Type B pancreatic cell (in vitro differentiated cells): ENCODE data around the gene GRID2. TPM values are rescaled to one million over a fixed set of nuclear protein-coding genes. Genes with fewer than 3 reads are reported as not detected.

ENCODE experiments used
- DNase-seq: peaks from one replicate; pipeline ENCODE4 v3.0.0; 2021; ENCODE audit warnings: mixed read lengths; ENCODE audit not compliant: unreplicated experiment; ENCODE audit errors: extremely low spot score
- H3K27ac Mint-ChIP-seq: 2 replicates; pipeline ENCODE4 v1.8.0; 2021; ENCODE audit warnings: mild to moderate bottlenecking, mixed read lengths
- H3K27me3 Mint-ChIP-seq: 2 replicates; pipeline ENCODE4 v1.8.0; 2021; ENCODE audit warnings: mixed read lengths
- H3K36me3 Mint-ChIP-seq: 2 replicates; pipeline ENCODE4 v1.8.0; 2021; ENCODE audit warnings: mixed read lengths
- H3K4me1 Mint-ChIP-seq: one replicate; pipeline ENCODE4 v1.8.0; 2021; ENCODE audit warnings: mixed read lengths; ENCODE audit not compliant: unreplicated experiment
- H3K4me3 Mint-ChIP-seq: 2 replicates; pipeline ENCODE4 v1.8.0; 2021; ENCODE audit warnings: mild to moderate bottlenecking, mixed read lengths
- H3K9me3 Mint-ChIP-seq: 2 replicates; pipeline ENCODE4 v1.8.0; 2021; ENCODE audit warnings: mixed read lengths
- CTCF ChIP-seq: fragments of 200-600 bp; sonication (generic); conservative IDR thresholded peaks from 2 replicates; pipeline ENCODE4 v1.5.0; 2021; ENCODE audit warnings: antibody characterized with exemption, mild to moderate bottlenecking
- total RNA-seq: library from RNA; stranded (reverse); gene quantifications from 2 replicates; pipeline ENCODE4 v1.2.1, GENCODE V29; 2021; ENCODE audit warnings: low replicate concordance

Gene GRID2
- total RNA-seq, 1 donor from 2014 or later: 1.7 TPM

GRCh38 chr4:92658318-92658717 is 354.6 kb downstream of the GRID2 start:
- H3K4me1 Mint-ChIP-seq: no peaks in the 10 kb centered on the region
- no peak overlapping the region for H3K27ac Mint-ChIP-seq
- H3K27me3 Mint-ChIP-seq: no peaks in the 10 kb centered on the region
- H3K9me3 Mint-ChIP-seq: no peaks in the 10 kb centered on the region
- DNase-seq: no peak
- no peaks in the 10 kb centered on the region for H3K36me3 Mint-ChIP-seq
- H3K4me3 Mint-ChIP-seq: no peak overlapping the region
- no peak for TF ChIP-seq CTCF

GRCh38 chr4:92677805-92678204 is 374.0 kb downstream of the GRID2 start:
- Mint-ChIP-seq H3K36me3 (no peaks in the 10 kb centered on the region), H3K4me1 (no peaks in the 10 kb centered on the region), H3K9me3 (no peaks in the 10 kb centered on the region), H3K27ac (no peak overlapping the region), H3K27me3 (no peaks in the 10 kb centered on the region), H3K4me3 (no peak overlapping the region)
- no peak for TF ChIP-seq CTCF
- no peak for DNase-seq

GRCh38 chr4:92678292-92678691 is 374.5 kb downstream of the GRID2 start:
- H3K27ac Mint-ChIP-seq: no peak overlapping the region
- no peak for TF ChIP-seq CTCF
- H3K27me3 Mint-ChIP-seq: no peaks in the 10 kb centered on the region
- no peaks in the 10 kb centered on the region for H3K9me3 Mint-ChIP-seq
- H3K36me3 Mint-ChIP-seq: no peaks in the 10 kb centered on the region
- DNase-seq: no peak
- no peak overlapping the region for H3K4me3 Mint-ChIP-seq
- H3K4me1 Mint-ChIP-seq: no peaks in the 10 kb centered on the region

- H3K4me3 Mint-ChIP-seq: no peak overlapping the region
- H3K27me3 Mint-ChIP-seq: no peaks in the 10 kb centered on the region
- no peak for DNase-seq
- H3K4me1 Mint-ChIP-seq: no peaks in the 10 kb centered on the region
- no peak overlapping the region for H3K27ac Mint-ChIP-seq
- no peaks in the 10 kb centered on the region for H3K36me3 Mint-ChIP-seq
- H3K9me3 Mint-ChIP-seq: no peaks in the 10 kb centered on the region
- no peak for TF ChIP-seq CTCF
Observed at GRCh38 chr4:92679149-92679548, 375.4 kb downstream of the GRID2 start.

- Mint-ChIP-seq H3K4me1 (no peaks in the 10 kb centered on the region), H3K27me3 (peaks cover 7% of the 10 kb centered on the region), H3K9me3 (peaks cover 7% of the 10 kb centered on the region), H3K27ac (no peak overlapping the region), H3K4me3 (no peak overlapping the region), H3K36me3 (no peaks in the 10 kb centered on the region)
- no peak for DNase-seq
- no peak for TF ChIP-seq CTCF
Observed at GRCh38 chr4:92714640-92715039, 410.9 kb downstream of the GRID2 start.

- Mint-ChIP-seq H3K9me3 (no peaks in the 10 kb centered on the region), H3K27ac (no peak overlapping the region), H3K36me3 (no peaks in the 10 kb centered on the region), H3K4me3 (no peak overlapping the region), H3K27me3 (no peaks in the 10 kb centered on the region), H3K4me1 (no peaks in the 10 kb centered on the region)
- no peak for TF ChIP-seq CTCF
- DNase-seq: no peak
Observed at GRCh38 chr4:92733231-92733630, 429.5 kb downstream of the GRID2 start.
